CD4-positive, CD25-positive, alpha-beta regulatory T cell (primary cell): ENCODE data around the gene PEDS1. TPM values are rescaled to one million over a fixed set of nuclear protein-coding genes. Genes with fewer than 3 reads are reported as not detected.

Experiments used
- polyA plus RNA-seq, 4 donors: library from polyadenylated mRNA; unstranded; fragments of 300-500 nt; fragmentation: Illumina TruSeq; gene quantifications; one replicate each; pipeline ENCODE4 v1.2.3, GENCODE V29; 2021
- total RNA-seq: library from RNA; stranded (reverse); gene quantifications from one replicate; pipeline ENCODE4 v1.2.3, GENCODE V29; 2022

Gene PEDS1
- total and polyA plus RNA-seq, 5 donors from 2014 or later: 16.8 to 26.4 (median 18.2) TPM

Other genes with a start within 250 kb of the PEDS1 start
- 19.1 TPM for gene SPATA2, start 238.2 kb downstream of the PEDS1 start, total RNA-seq
- 1 to 10 TPM; 2.1 to 3.4 (median 2.9) TPM for gene SPATA2, start 238.2 kb downstream of the PEDS1 start, polyA plus RNA-seq
- gene RNF114, start 217.3 kb downstream of the PEDS1 start, total RNA-seq: 132 TPM
- gene RNF114, start 217.3 kb downstream of the PEDS1 start, polyA plus RNA-seq: 100 to 1,000 TPM; 134 to 147 (median 146) TPM
- gene SNAI1, start 170.7 kb downstream of the PEDS1 start, total RNA-seq: 1.4 TPM
- under 1 TPM in 1 of 4 donors, not detected in 3; 0.34 TPM for gene SNAI1, start 170.7 kb downstream of the PEDS1 start, polyA plus RNA-seq
- gene UBE2V1, start 40.6 kb downstream of the PEDS1 start, total RNA-seq: 124 TPM
- 100 to 1,000 TPM; 115 to 130 (median 127) TPM for gene UBE2V1, start 40.6 kb downstream of the PEDS1 start, polyA plus RNA-seq
- 17.3 TPM for gene CEBPB, start 37.1 kb upstream of the PEDS1 start, total RNA-seq
- 10 to 100 TPM; 12.3 to 12.9 (median 12.6) TPM for gene CEBPB, start 37.1 kb upstream of the PEDS1 start, polyA plus RNA-seq